ENCODE data around the gene DSG2.

Gene DSG2

DNA sequence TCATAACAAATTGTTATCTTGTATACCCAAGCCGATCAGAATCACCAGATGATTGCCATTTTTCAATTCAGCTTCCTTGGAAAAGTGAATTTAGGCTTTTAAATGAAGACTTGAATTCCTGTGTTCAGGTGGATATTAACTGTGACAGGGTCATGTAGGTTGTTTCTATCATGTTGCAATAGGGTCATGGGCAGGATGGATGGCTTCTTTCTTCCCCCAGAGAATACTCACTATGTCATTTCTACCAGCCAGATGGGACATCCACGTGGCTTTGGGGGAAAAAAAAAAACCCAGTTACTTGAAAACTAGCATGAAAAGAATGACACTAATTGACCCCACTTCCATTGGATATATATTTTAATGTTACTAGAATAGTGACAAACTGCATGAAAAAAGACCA is 14.6 kb upstream of the DSG2 start:
- TF ChIP-seq CTCF (IDR thresholded peaks at IDR 0.05) (no peak), ZFX (IDR thresholded peaks at IDR 0.05; ENCODE audit: borderline replicate concordance) (no peak)
- no peak overlapping the region for H3K27ac ChIP-seq

- TF ChIP-seq ZFX (IDR thresholded peaks at IDR 0.05; ENCODE audit: borderline replicate concordance) = no peak
- TF ChIP-seq CTCF (IDR thresholded peaks at IDR 0.05) = no peak
Measured at GRCh38 chr18:31484461-31484860, 13.5 kb upstream of the DSG2 start.

GRCh38 chr18:31486165-31486564 is 11.8 kb upstream of the DSG2 start:
- H3K27ac ChIP-seq = no peak overlapping the region
- TF ChIP-seq ZFX (IDR thresholded peaks at IDR 0.05; ENCODE audit: borderline replicate concordance) (no peak), CTCF (IDR thresholded peaks at IDR 0.05) (no peak)

More at GRCh38 chr18:31484461-31484860, 13.5 kb upstream of the DSG2 start:
- H3K27ac ChIP-seq = no peak overlapping the region

- TF ChIP-seq CTCF (IDR thresholded peaks at IDR 0.05) (no peak), ZFX (IDR thresholded peaks at IDR 0.05; ENCODE audit: borderline replicate concordance) (no peak)
- H3K27ac ChIP-seq = no peak overlapping the region
Measured at GRCh38 chr18:31487246-31488015, 10.5 kb upstream of the DSG2 start.

DNA sequence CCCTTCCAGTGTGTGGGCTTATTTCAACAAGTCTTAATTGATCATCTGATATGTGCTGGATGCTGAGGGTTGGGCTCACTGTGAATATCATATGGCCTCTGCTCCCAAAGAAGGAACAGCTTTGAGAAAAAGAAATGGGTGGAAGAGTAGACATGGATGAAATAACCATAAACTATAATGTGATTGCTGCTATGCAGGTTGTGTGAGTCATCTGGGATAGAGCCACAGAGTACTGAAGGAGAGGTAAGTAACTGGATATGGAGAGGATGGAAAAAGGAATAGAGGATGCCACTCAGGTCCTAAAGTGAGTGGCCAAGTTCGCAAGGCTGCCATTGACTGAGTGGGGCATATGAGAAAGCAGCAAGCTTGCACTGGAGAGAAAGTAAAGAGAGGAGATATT is 8.7 kb upstream of the DSG2 start:
- TF ChIP-seq CTCF (IDR thresholded peaks at IDR 0.05) = no peak
- no peak for TF ChIP-seq ZFX (IDR thresholded peaks at IDR 0.05; ENCODE audit: borderline replicate concordance)
- H3K27ac ChIP-seq = no peak overlapping the region

DNA sequence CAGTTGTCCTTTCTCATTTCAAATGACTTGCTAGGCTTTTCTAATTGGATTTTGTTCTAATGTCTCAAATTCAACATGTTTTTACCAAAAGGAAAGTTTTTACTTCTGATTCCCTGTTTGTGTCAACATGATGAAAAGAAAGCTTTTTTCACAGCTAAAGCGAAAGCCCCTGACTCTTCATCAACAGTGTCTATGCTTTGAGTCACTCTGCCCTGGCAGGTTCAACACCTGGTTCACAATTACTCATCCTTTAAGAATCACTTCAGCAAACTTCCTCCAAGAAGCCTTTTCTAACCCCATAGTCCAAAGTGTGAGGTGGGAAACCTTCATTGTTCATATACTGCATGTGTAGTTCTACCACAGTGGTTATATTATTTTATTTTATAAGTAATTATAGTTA is 7.6 kb upstream of the DSG2 start:
- H3K27ac ChIP-seq = no peak overlapping the region
- TF ChIP-seq CTCF (IDR thresholded peaks at IDR 0.05) = no peak

GRCh38 chr18:31490833-31491232 is 7.1 kb upstream of the DSG2 start:
- H3K27ac ChIP-seq = no peak overlapping the region
- TF ChIP-seq CTCF (IDR thresholded peaks at IDR 0.05) (no peak), ZFX (IDR thresholded peaks at IDR 0.05; ENCODE audit: borderline replicate concordance) (no peak)

Data from 22Rv1 (cell line).